HepG2 (cell line): ENCODE data around the gene PBX1. TPM values are rescaled to one million over a fixed set of nuclear protein-coding genes. Genes with fewer than 3 reads are reported as not detected.

Experiments used
- ATAC-seq: fragments of 200-7000 bp; cut with Tn5 transposase; 3 replicates; pipeline ENCODE4 v1.9.1; 2020; ENCODE audit warnings: mild to moderate bottlenecking, moderate library complexity
- BruUV-seq: library from RNA; stranded (reverse); fragments of 400-500 nt; replicated peaks from 2 replicates; lab custom pipeline; 2021; lab: Mats Ljungman, UMichigan
- CTCF ChIA-PET: fragments of 300-600 bp; formaldehyde crosslinking; extraction: SDS; loops from one replicate; lab custom pipeline; 2021; ENCODE audit warnings: low total read pairs, inconsistent platforms, low intra/inter-chr PET ratio; lab: Yijun Ruan, JAX
- POLR2A ChIA-PET: fragments of 350-600 bp; sonication (Branson Sonifier 250); formaldehyde crosslinking; loops from one replicate; lab custom pipeline; 2020; ENCODE audit warnings: antibody characterized with exemption, inconsistent platforms; lab: Yijun Ruan, JAX
- DNase-seq: peaks from one replicate; pipeline ENCODE4 v3.0.0-alpha.2; 2015; ENCODE audit warnings: low spot score
- FAIRE-seq: peaks from 3 replicates; lab custom pipeline; 2011; peaks lifted over from hg19 to GRCh38; lab: Jason Lieb, UNC
- H2AFZ ChIP-seq: one replicate; pipeline ENCODE4 v1.6.1; 2011; ENCODE audit warnings: low read length, inconsistent platforms
- H3K27ac ChIP-seq: fragments of 300-600 bp; 3 replicates; pipeline ENCODE4 v1.8.0; 2011; ENCODE audit warnings: mixed run types, mild to moderate bottlenecking, mixed read lengths, low read length, inconsistent platforms; ENCODE audit not compliant: insufficient read depth; ENCODE audit errors: extremely low read length
- H3K27me3 ChIP-seq, 2 experiments: fragments of 200-600 bp in 1 of 2; 2 replicates in 1 of 2; 3 replicates in 1 of 2; pipeline versions ENCODE4 v1.6.0 to v1.8.0; 2011; ENCODE audit warnings: low read length in 2 of 2, mild to moderate bottlenecking in 2 of 2, moderate library complexity in 2 of 2, inconsistent platforms in 1 of 2; ENCODE audit not compliant: insufficient read depth in 2 of 2, control insufficient read depth in 1 of 2
- H3K36me3 ChIP-seq, 2 experiments: fragments of 200-600 bp in 1 of 2; replicated peaks in 1 of 2; 2 replicates in 1 of 2; 3 replicates in 1 of 2; pipeline versions ENCODE4 v1.5.1 to v1.8.0; 2011; ENCODE audit warnings: low read length in 2 of 2, inconsistent platforms in 1 of 2; ENCODE audit not compliant: insufficient read depth in 2 of 2, control insufficient read depth in 1 of 2
- H3K4me1 ChIP-seq: 2 replicates; pipeline ENCODE4 v1.5.1; 2012; ENCODE audit warnings: low read length, inconsistent platforms; ENCODE audit not compliant: insufficient read depth
- H3K4me2 ChIP-seq: 2 replicates; pipeline ENCODE4 v1.6.0; 2011; ENCODE audit warnings: low read depth, low read length, inconsistent platforms
- H3K4me3 ChIP-seq, 3 experiments: fragments of 200-600 bp in 1 of 3; sonication (generic), shearing (Covaris generic) in 1 of 3; replicated peaks in 1 of 3; 2 replicates each; pipeline ENCODE4 v1.5.1; 2011 to 2016; ENCODE audit warnings: low read length in 3 of 3, inconsistent platforms in 2 of 3, low read depth in 2 of 3, mild to moderate bottlenecking in 2 of 3, control low read depth in 1 of 3, mixed read lengths in 1 of 3; ENCODE audit not compliant: insufficient read depth in 1 of 3
- H3K79me2 ChIP-seq: one replicate; pipeline ENCODE4 v1.6.1; 2011; ENCODE audit warnings: low read length, inconsistent platforms; ENCODE audit not compliant: insufficient read depth
- H3K9ac ChIP-seq: 2 replicates; pipeline ENCODE4 v1.6.0; 2011; ENCODE audit warnings: mild to moderate bottlenecking, low read depth, low read length, inconsistent platforms; ENCODE audit not compliant: insufficient read depth
- H3K9me3 ChIP-seq: 2 replicates; pipeline ENCODE4 v1.5.1; 2012; ENCODE audit warnings: mild to moderate bottlenecking, low read length
- H4K20me1 ChIP-seq: 2 replicates; pipeline ENCODE4 v1.6.0; 2011; ENCODE audit warnings: inconsistent platforms, mild to moderate bottlenecking, low read length, moderate library complexity; ENCODE audit not compliant: insufficient read depth
- ATF3 ChIP-seq: sonication (generic); formaldehyde crosslinking; IDR thresholded peaks from 2 replicates; pipeline ENCODE4 v1.4.0; 2020; ENCODE audit warnings: missing genetic modification reagents
- CERS6 ChIP-seq: sonication (generic); formaldehyde crosslinking; IDR thresholded peaks from 2 replicates; pipeline ENCODE4 v1.5.0; 2020; ENCODE audit warnings: missing genetic modification reagents
- FOXO1 ChIP-seq: sonication (generic); formaldehyde crosslinking; IDR thresholded peaks from 2 replicates; pipeline ENCODE4 v1.4.0; 2020; ENCODE audit warnings: missing genetic modification reagents
- FOXO4 ChIP-seq: sonication (generic); formaldehyde crosslinking; conservative IDR thresholded peaks from 2 replicates; pipeline ENCODE4 v1.8.1; 2023; ENCODE audit warnings: missing genetic modification reagents
- HMG20A ChIP-seq: IDR thresholded peaks from 2 replicates; pipeline ENCODE4 v1.6.1; 2016; ENCODE audit warnings: borderline replicate concordance
- HMGXB4 ChIP-seq, 2 experiments: sonication (generic) in 1 of 2; formaldehyde crosslinking in 1 of 2; IDR thresholded peaks; 2 replicates each; pipeline versions ENCODE4 v1.4.0 to v1.6.1; 2018 to 2020; ENCODE audit warnings: missing genetic modification reagents in 2 of 2, borderline replicate concordance in 1 of 2, low read depth in 1 of 2, mild to moderate bottlenecking in 1 of 2, missing biosample characterization in 1 of 2
- JDP2 ChIP-seq: sonication (generic); formaldehyde crosslinking; IDR thresholded peaks from 2 replicates; pipeline ENCODE4 v1.8.1; 2022; ENCODE audit warnings: missing genetic modification reagents, borderline replicate concordance
- SALL2 ChIP-seq: sonication (generic); formaldehyde crosslinking; IDR thresholded peaks from 2 replicates; pipeline ENCODE4 v1.8.1; 2023; ENCODE audit warnings: mild to moderate bottlenecking, missing genetic modification reagents, inconsistent platforms
- SP4 ChIP-seq: sonication (generic); formaldehyde crosslinking; IDR thresholded peaks from 2 replicates; pipeline ENCODE4 v1.8.1; 2023; ENCODE audit warnings: mild to moderate bottlenecking, missing genetic modification reagents
- ZFP90 ChIP-seq: sonication (generic); formaldehyde crosslinking; IDR thresholded peaks from 2 replicates; pipeline ENCODE4 v1.8.0; 2022; ENCODE audit warnings: missing genetic modification reagents, mild to moderate bottlenecking, inconsistent platforms, borderline replicate concordance
- ZNF136 ChIP-seq: sonication (generic); formaldehyde crosslinking; IDR thresholded peaks from 2 replicates; pipeline ENCODE4 v1.8.1; 2022; ENCODE audit warnings: low read depth, mild to moderate bottlenecking, moderate library complexity, missing genetic modification reagents
- ZNF230 ChIP-seq: sonication (generic); formaldehyde crosslinking; IDR thresholded peaks from 2 replicates; pipeline ENCODE4 v1.4.0; 2020; ENCODE audit warnings: mild to moderate bottlenecking, missing genetic modification reagents
- ZNF276 ChIP-seq: sonication (generic); formaldehyde crosslinking; IDR thresholded peaks from 2 replicates; pipeline ENCODE4 v1.4.0; 2020; ENCODE audit warnings: mild to moderate bottlenecking, low read depth, missing genetic modification reagents
- ZNF414 ChIP-seq: sonication (generic); formaldehyde crosslinking; IDR thresholded peaks from 2 replicates; pipeline ENCODE4 v1.5.0; 2020; ENCODE audit warnings: missing genetic modification reagents
- ZNF709 ChIP-seq: sonication (generic); formaldehyde crosslinking; IDR thresholded peaks from 2 replicates; pipeline ENCODE4 v1.5.0; 2020; ENCODE audit warnings: mild to moderate bottlenecking, missing genetic modification reagents
- WGBS: methylation state at CpG from one replicate; pipeline ENCODE4 v1.1.6; 2017; ENCODE audit warnings: low lambda C conversion rate; 5-methylcytosine and 5-hydroxymethylcytosine counted together
- in situ Hi-C: cut with HindIII; loops from 2 replicates; pipeline ENCODE4 v1.10.0; 2017; ENCODE audit warnings: low pct_unique_long_range_greater_than_20kb; ENCODE audit not compliant: extremely low pct_ligation_motif_present
- intact Hi-C: fragments of 100-400 bp; cut with micrococcal nuclease; formaldehyde crosslinking; loops from one replicate; pipeline ENCODE4 v1.10.0; 2022; ENCODE audit not compliant: unreplicated experiment
- polyA plus RNA-seq, 8 experiments: library from polyadenylated mRNA; depleted of rRNA in 3 of 8; stranded (reverse) in 7 of 8; unstranded in 1 of 8; fragments of >200 nt; fragmentation: Illumina TruSeq in 4 of 8; extraction: Trizol in 4 of 8; gene quantifications; 2 replicates each; pipeline versions ENCODE4 v1.2.1 to v1.2.3, GENCODE V29; 2011 to 2016; ENCODE audit warnings: low read depth in 4 of 8, missing spikeins in 1 of 8, mixed read lengths in 1 of 8; ENCODE audit not compliant: insufficient read depth in 1 of 8
- total RNA-seq, 5 experiments: library from RNA; depleted of rRNA; stranded (reverse); fragments of >200 nt; fragmentation: Illumina TruSeq; extraction: Trizol; gene quantifications; 2 replicates each; pipeline ENCODE4 v1.2.3, GENCODE V29; 2016; ENCODE audit warnings: low read depth in 1 of 5

Gene PBX1
- total and polyA plus RNA-seq, 2 of the 13 experiments (the other 11 are each of a cell fraction or from before 2014, with no cell fraction given), result 0.24 TPM; not detected in 1

- Histone ChIP-seq H4K20me1 (no peaks in the 10 kb centered on the region), H3K27ac (no peak overlapping the region), H3K4me3 (no peak overlapping the region), H2AFZ (no peak overlapping the region), H3K36me3 (no peaks in the 10 kb centered on the region), H3K79me2 (no peaks in the 10 kb centered on the region), H3K9ac (no peak overlapping the region), H3K27me3 (no peaks in the 10 kb centered on the region), H3K9me3 (0 out of 2 replicates have a peak, but pooled peaks cover 4% of the 10 kb centered on the region), H3K4me1 (no peaks in the 10 kb centered on the region), H3K4me2 (no peak overlapping the region)
- WGBS, result 58% methylated on average over 5 of the region's 5 CpGs
- no peak for ATAC-seq
- intact Hi-C loops, result no loop called here
- BruUV-seq, result no TSS peak
- POLR2A ChIA-PET, result no interaction called here
- DNase-seq, result no peak
- FAIRE-seq, result no peak
- CTCF ChIA-PET, result no interaction called here
- in situ Hi-C loops, result no loop called here
- TF ChIP-seq ATF3, result no peak
- TF ChIP-seq ZNF276 (CRISPR knock-in tag), result no peak
- no peak for TF ChIP-seq ZNF230 (CRISPR knock-in tag)
- TF ChIP-seq HMG20A (CRISPR knock-in tag), result no peak
- TF ChIP-seq SP4, result no peak
- no peak for TF ChIP-seq HMGXB4 (CRISPR knock-in tag; IDR thresholded peaks at IDR 0.05; ENCODE audit: borderline replicate concordance in 1 of 2, low read depth in 1 of 2)
- no peak for TF ChIP-seq FOXO1 (CRISPR knock-in tag)
- no peak for TF ChIP-seq ZNF709 (CRISPR knock-in tag)
- TF ChIP-seq JDP2 (CRISPR knock-in tag), result no peak
- TF ChIP-seq ZFP90, result no peak
- no peak for TF ChIP-seq CERS6 (CRISPR knock-in tag)
- TF ChIP-seq SALL2, result no peak
- no peak for TF ChIP-seq ZNF414
- no peak for TF ChIP-seq FOXO4 (CRISPR knock-in tag)
- no peak for TF ChIP-seq ZNF136 (CRISPR knock-in tag)
Measured at GRCh38 chr1:164534863-164535610, 23.9 kb upstream of the PBX1 start.
